Adrenal gland (tissue), 5 donors: Measurements from ENCODE around the gene TROAP.

Experiments used
- CTCF ChIP-seq, 6 experiments: fragments of 450-650 bp in 4 of 6; fragments of 200-600 bp in 2 of 6; sonication (generic) in 1 of 6; IDR thresholded peaks; 1 replicate in 5 of 6; 2 replicates in 1 of 6; pipeline versions ENCODE4 v1.5.1 to v1.8.0; 2016 to 2021; ENCODE audit warnings: antibody characterized with exemption in 6 of 6, mild to moderate bottlenecking in 2 of 6, moderate library complexity in 1 of 6
- POLR2A ChIP-seq, 2 donors: fragments of 450-650 bp; IDR thresholded peaks; one replicate each; pipeline ENCODE4 v1.6.1; 2017; ENCODE audit warnings: antibody characterized with exemption in 2 of 2, mild to moderate bottlenecking in 2 of 2, moderate library complexity in 1 of 2
- donor health status: DM: no; HTN: no; CAD: no.

GRCh38 chr12:49287876-49288275, 35.2 kb upstream of the TROAP start:
- TF ChIP-seq CTCF (IDR thresholded peaks at IDR 0.05) = no peak
- no peak for TF ChIP-seq POLR2A (IDR thresholded peaks at IDR 0.05)
